ENCODE measurements around the gene RTF2.

RTF2 gene

DNA sequence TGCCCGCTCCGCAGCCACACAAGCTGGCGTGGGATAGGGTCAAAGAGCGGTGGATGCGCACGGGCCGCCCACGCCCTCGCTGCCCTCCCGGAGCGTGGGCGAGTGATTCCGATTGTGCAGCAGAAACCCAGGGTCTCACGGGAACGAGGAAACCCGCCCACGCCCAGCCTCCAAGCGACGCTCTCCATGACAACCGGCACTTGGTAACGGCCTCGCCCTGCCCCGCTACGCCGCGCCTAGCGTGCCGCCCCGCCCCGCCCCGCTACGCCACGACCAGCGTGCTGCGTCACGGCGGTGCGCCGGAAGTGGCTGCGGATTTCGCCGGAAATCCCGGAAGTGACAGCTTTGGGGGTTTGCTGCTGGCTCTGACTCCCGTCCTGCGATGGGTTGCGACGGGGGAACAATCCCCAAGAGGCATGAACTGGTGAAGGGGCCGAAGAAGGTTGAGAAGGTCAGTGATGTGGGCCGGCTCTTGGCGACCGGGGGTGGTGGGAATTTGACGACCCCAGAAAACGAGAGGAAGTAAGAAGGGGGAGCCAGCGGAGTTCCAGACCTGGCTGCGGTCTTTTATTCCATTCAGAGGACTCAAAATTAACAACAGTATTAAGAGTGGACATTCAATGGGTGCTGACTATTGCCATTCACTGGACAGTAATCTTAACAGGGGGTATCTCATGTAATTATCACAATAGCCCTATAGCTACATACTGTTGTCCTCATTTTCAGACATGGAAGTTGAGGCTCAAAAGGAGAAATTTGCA is at the start of gene RTF2:
Gene RTF2 (plus strand): TSS at position 312 of the 761 bp plus-strand sequence. CDS start 71 bp downstream, at position 383.
- DNase-seq, result peak; percentile 96

- no peak for DNase-seq
These were observed 48.4 kb upstream of the RTF2 start for GRCh38 chr20:56420028-56420427.

GRCh38 chr20:56420940-56421688 is 47.3 kb upstream of the RTF2 start:
- DNase-seq, result no peak

DNA sequence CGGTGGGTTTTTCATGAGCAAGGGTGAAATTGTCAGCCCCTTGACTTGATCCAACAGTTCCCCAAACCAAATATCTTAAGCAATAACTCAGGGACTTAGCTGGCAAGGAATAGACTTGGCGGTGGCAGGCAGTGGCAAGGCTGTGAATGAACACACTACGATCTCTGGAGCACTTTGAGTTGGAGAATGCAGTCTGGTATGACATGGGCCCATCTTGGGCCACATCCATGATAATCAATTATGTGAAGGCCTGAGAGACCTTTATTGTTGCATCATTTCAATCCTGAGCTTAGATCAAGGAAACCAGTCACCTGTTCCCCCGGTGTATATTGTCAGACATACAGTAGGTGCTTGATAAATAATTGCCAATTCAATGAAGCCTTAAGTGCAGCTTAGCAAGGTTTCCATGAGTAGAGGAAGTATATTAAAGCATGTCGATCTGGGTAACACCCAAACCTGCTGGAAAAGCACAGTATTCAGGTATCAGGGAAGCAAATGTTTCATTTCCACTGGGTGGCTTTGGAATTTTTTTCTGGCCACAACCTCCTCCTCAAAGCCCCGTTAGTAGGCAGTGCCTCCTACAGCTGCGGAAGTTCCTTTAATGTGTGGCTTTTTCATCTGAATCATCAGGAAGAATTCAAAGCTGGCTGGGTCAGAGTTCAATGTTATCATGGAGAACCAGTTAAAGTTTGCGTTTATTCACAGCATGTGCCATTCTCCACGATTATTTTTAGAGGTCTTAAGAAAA is 46.2 kb upstream of the RTF2 start:
- no peak for DNase-seq

- DNase-seq, result no peak
These were observed 45.6 kb upstream of the RTF2 start for GRCh38 chr20:56422824-56423189.

DNA sequence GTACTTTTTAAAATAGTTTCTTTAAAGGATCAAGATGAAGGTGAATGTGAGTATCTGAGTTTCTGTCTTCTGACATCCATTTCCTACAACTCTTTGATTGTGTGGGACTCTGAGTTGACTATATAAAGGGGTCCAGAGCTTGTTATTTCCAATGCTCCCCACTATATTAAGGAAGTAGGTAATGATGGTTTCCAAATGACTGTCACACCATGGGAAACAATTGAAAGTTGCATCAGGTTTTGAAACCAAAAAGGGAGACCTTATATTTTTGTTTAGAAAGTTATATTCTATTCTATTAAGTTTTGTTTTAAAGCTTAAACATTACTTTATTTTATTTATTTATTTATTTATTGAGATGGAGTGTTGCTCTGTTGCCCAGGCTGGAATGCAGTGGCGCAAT is 45.2 kb upstream of the RTF2 start:
- DNase-seq, result no peak

- no peak for DNase-seq
These were observed 44.5 kb upstream of the RTF2 start for GRCh38 chr20:56423886-56424285.

DNA sequence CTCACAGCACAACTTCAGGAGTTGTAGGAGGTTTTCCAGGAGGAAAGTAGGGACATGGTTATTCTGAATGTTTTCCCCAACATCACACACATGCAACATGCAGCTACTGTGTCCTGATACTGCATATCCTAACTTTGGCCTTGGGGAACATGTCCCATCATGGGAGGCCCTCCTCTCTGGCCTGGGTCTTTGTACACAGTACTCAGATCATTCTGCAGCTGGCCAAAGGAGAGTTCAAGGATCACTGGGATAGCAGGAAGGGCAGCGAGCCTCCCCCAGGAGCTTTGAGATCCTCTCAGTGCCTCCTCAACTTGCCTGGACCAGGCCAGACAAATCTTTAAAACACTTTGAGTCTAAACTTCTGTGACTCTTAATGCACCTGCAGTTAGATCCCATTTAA is 43.5 kb upstream of the RTF2 start:
- DNase-seq, result no peak

- DNase-seq, result no peak
These were observed 42.4 kb upstream of the RTF2 start for GRCh38 chr20:56426026-56426425.

DNA sequence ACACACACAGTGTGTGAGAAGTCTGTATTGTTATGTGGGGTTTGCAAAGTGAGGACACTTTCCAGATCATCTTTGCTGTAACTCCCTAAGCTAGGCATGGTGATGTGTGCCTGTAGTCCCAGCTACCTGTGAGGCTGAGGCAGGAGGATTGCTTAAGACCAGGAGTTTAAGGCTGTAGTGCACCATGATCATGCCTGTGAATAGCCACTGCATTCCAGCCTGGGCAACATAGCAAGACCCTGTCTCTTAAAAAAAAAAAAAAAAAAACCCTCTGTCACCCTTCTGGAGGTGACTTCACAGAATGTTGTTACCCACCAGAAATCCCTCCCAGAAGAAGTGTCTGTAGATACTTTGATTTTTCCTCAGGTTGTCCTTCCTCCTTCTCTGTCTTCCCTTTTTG is 41.5 kb upstream of the RTF2 start:
- DNase-seq, result no peak

GRCh38 chr20:56427797-56428196 is 40.6 kb upstream of the RTF2 start:
- no peak for DNase-seq

- no peak for DNase-seq
These were observed 40.0 kb upstream of the RTF2 start for GRCh38 chr20:56428410-56428809.

GRCh38 chr20:56428881-56429280 is 39.5 kb upstream of the RTF2 start:
- no peak for DNase-seq

DNA sequence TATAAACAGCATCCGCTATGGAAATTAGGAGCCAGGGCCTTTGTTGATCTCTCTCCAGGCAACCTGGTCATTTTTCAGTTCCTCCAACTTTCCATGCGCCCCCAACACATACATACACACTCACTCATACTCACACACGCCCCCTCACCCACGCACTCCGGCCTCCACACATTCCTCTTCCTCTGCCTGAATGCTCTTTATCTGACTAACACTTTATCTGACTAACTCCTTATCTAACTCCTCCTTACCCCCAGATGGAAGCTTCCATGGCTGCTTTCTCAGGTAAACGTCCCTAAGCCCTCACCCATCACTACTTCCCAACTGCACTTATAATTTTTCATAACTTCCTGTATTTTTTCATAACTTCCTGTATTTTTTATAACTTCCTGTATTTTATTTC is 38.9 kb upstream of the RTF2 start:
- DNase-seq, result peak; percentile 63

GRCh38 chr20:56429941-56430340 is 38.5 kb upstream of the RTF2 start:
- no peak for DNase-seq

GRCh38 chr20:56430461-56430860 is 38.0 kb upstream of the RTF2 start:
- DNase-seq, result no peak

- DNase-seq, result no peak
These were observed 37.5 kb upstream of the RTF2 start for GRCh38 chr20:56430957-56431356.

- DNase-seq, result no peak
These were observed 37.0 kb upstream of the RTF2 start for GRCh38 chr20:56431471-56431870.

- no peak for DNase-seq
These were observed 35.1 kb upstream of the RTF2 start for GRCh38 chr20:56433221-56433879.

DNA sequence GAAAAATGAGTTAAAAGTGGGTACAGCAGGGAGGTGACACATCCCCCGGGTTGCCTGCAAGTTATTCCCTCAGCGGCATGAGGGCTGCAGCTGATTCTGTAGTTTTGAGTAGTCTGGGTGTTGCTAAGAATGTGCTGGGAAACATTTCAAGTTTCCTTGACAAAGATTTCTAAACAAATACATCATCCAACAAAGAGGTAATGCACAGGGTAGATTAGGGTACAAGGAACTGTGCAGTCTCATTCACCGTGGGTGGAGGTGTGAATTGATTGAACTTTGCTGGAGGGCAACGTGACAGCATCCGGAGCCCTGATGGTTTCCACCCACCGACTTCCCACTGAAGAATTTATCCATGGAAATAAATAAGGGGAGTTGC is 34.6 kb upstream of the RTF2 start:
- DNase-seq, result no peak

- no peak for DNase-seq
These were observed 31.0 kb upstream of the RTF2 start for GRCh38 chr20:56437196-56437960.

- DNase-seq, result no peak
These were observed 30.1 kb upstream of the RTF2 start for GRCh38 chr20:56438284-56438683.

All from activated CD8-positive, alpha-beta memory T cell treated with anti-CD3 and anti-CD28 coated beads, Interleukin-2, amount 50 U/mL, for 4 hours (primary cell).